Ishikawa (cell line): ENCODE measurements around the gene SLC46A1.

Experiments
- CREB1 ChIP-seq: IDR thresholded peaks from 2 replicates; pipeline ENCODE4 v1.6.1; 2012; ENCODE audit warnings: low read depth
- EGR1 ChIP-seq: IDR thresholded peaks from 2 replicates; pipeline ENCODE4 v1.6.1; 2012
- EP300 ChIP-seq: IDR thresholded peaks from 2 replicates; pipeline ENCODE4 v1.6.1; 2012; ENCODE audit warnings: borderline replicate concordance
- FOXM1 ChIP-seq: IDR thresholded peaks from 2 replicates; pipeline ENCODE4 v1.6.1; 2012; ENCODE audit warnings: low read depth, borderline replicate concordance
- MAX ChIP-seq: IDR thresholded peaks from 2 replicates; pipeline ENCODE4 v1.6.1; 2012
- RAD21 ChIP-seq: IDR thresholded peaks from 2 replicates; pipeline ENCODE4 v1.6.1; 2012; ENCODE audit warnings: low read depth
- REST ChIP-seq: IDR thresholded peaks from 2 replicates; pipeline ENCODE4 v1.6.1; 2012; ENCODE audit warnings: low read depth, mild to moderate bottlenecking
- TAF1 ChIP-seq: IDR thresholded peaks from 2 replicates; pipeline ENCODE4 v1.6.1; 2012; ENCODE audit warnings: low read depth, mild to moderate bottlenecking
- TCF12 ChIP-seq: IDR thresholded peaks from 2 replicates; pipeline ENCODE4 v1.6.1; 2012; ENCODE audit warnings: low read depth
- YY1 ChIP-seq: IDR thresholded peaks from 2 replicates; pipeline ENCODE4 v1.6.1; 2012; ENCODE audit warnings: low read depth
- TF ChIP-seq, protein P1 (sequence below): IDR thresholded peaks from 2 replicates; pipeline ENCODE4 v1.6.1; 2012

- TF ChIP-seq, protein P1, sequence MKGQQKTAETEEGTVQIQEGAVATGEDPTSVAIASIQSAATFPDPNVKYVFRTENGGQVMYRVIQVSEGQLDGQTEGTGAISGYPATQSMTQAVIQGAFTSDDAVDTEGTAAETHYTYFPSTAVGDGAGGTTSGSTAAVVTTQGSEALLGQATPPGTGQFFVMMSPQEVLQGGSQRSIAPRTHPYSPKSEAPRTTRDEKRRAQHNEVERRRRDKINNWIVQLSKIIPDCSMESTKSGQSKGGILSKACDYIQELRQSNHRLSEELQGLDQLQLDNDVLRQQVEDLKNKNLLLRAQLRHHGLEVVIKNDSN: no peak
- no peak for TF ChIP-seq MAX
- TF ChIP-seq YY1: no peak
- TF ChIP-seq RAD21: no peak
- TF ChIP-seq EP300: no peak
- no peak for TF ChIP-seq TAF1
- TF ChIP-seq REST: no peak
- TF ChIP-seq TCF12: no peak
- no peak for TF ChIP-seq CREB1
- TF ChIP-seq EGR1: no peak
- no peak for TF ChIP-seq FOXM1
Observed at GRCh38 chr17:28367641-28368305, 38.2 kb downstream of the SLC46A1 start.
